ENCODE data around the gene PIGU.

- TF ChIP-seq, protein P1, sequence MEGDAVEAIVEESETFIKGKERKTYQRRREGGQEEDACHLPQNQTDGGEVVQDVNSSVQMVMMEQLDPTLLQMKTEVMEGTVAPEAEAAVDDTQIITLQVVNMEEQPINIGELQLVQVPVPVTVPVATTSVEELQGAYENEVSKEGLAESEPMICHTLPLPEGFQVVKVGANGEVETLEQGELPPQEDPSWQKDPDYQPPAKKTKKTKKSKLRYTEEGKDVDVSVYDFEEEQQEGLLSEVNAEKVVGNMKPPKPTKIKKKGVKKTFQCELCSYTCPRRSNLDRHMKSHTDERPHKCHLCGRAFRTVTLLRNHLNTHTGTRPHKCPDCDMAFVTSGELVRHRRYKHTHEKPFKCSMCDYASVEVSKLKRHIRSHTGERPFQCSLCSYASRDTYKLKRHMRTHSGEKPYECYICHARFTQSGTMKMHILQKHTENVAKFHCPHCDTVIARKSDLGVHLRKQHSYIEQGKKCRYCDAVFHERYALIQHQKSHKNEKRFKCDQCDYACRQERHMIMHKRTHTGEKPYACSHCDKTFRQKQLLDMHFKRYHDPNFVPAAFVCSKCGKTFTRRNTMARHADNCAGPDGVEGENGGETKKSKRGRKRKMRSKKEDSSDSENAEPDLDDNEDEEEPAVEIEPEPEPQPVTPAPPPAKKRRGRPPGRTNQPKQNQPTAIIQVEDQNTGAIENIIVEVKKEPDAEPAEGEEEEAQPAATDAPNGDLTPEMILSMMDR (IDR thresholded peaks at IDR 0.05), result no peak
- TF ChIP-seq EZH2 (IDR thresholded peaks at IDR 0.05; ENCODE audit: borderline replicate concordance, insufficient read depth, low read depth, low read length, poor library complexity, severe bottlenecking), result no peak
Measured at GRCh38 chr20:34585019-34585418, 91.9 kb downstream of the PIGU start.
